Activated CD8-positive, alpha-beta memory T cell treated with anti-CD3 and anti-CD28 coated beads, Interleukin-2, amount 50 U/mL, for 4 hours (primary cell): ENCODE measurements around the gene PHKB.
"Not testable (repeated sequence)": the region's sequence is repeated elsewhere in the genome, so short reads cannot be mapped to it uniquely, and the experiment has no call there.

Experiments used
- DNase-seq: peaks from one replicate; pipeline ENCODE4 v3.0.0-alpha.2; 2020

Gene PHKB

GRCh38 chr16:47460711-47461597 is at the start of gene PHKB, which contains the start of gene ITFG1:
TSS of gene PHKB (plus strand) at chr16:47461331. CDS start at chr16:47461351, 20 bp downstream.
TSS of gene ITFG1 (minus strand) at chr16:47461063. CDS start at chr16:47461045, 18 bp downstream.
- peak; percentile 96 for DNase-seq

- no peak for DNase-seq
These were observed 48.1 kb upstream of the PHKB start for GRCh38 chr16:47413041-47413440.

GRCh38 chr16:47416869-47417268 is 44.3 kb upstream of the PHKB start:
- DNase-seq, result no peak

GRCh38 chr16:47424846-47425245 is 36.3 kb upstream of the PHKB start:
- no peak for DNase-seq

DNA sequence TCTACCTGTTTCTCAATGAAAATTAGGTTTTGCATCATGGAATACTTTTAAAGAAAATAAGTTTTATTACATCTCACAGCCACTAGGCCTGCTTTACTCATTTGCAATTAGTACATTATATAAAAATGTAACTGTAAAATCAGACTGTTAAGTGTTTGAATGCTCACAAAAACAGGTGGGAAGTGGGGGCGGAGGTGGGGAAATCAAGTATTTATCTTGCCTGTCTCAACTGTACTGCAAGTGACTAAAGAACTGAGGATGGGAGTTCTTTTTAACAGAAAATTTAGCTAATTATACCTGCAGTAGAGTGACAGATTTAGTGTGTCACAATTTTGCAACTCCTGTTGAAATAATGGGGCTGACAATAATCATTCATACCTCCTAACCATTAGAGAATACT is 34.3 kb upstream of the PHKB start:
- no peak for DNase-seq

GRCh38 chr16:47431960-47432359 is 29.2 kb upstream of the PHKB start:
- no peak for DNase-seq

DNA sequence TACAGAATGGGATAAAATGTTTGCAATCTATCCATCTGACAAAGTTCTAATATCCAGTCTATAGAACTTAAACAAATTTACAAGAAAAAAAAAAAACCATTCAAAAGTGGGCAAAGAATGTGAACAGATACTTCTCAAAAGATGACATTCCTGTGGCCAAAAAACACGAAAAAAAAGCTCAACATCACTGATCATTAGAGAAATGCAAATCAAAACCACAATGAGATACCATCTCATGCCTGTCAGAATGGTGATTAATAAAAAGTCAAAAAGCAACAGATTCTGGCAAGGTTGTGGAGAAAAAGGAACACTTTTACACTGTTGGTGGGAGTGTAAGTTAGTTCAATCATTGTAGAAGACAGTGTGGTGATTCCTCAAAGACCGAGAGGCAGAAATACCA is 26.9 kb upstream of the PHKB start:
- DNase-seq, result not testable (repeated sequence)

GRCh38 chr16:47440066-47440465 is 21.1 kb upstream of the PHKB start:
- DNase-seq, result not testable (repeated sequence)

DNA sequence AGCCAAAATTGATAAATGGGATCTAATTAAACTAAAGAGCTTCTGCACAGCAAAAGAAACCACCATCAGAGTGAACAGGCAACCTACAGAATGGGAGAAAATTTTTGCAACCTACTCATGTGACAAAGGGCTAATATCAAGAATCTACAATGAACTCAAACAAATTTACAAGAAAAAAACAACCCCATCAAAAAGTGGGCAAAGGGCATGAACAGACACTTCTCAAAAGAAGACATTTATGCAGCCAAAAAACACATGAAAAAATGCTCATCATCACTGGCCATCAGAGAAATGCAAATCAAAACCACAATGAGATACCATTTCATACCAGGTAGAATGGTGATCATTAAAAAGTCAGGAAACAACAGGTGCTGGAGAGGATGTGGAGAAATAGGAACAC is 18.2 kb upstream of the PHKB start:
- not testable (repeated sequence) for DNase-seq

DNA sequence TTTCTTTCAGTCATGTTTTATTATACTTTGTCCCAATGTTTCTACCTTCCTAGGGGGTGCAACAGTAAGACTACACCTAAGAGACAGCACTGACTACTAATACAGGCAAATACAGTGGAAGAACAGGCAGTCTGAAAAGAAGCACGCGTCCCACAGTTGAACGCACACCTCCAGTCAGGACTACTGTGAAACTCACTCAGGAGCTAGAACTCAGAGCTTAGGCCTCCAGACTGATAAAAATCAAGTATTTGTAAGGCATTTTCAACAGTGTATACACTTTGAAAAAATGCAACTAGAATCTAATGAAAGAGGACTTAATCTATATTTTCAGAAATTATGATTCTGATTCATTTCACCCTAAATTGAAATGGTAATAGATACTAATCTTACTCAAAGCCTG is 14.7 kb upstream of the PHKB start:
- DNase-seq, result no peak

DNA sequence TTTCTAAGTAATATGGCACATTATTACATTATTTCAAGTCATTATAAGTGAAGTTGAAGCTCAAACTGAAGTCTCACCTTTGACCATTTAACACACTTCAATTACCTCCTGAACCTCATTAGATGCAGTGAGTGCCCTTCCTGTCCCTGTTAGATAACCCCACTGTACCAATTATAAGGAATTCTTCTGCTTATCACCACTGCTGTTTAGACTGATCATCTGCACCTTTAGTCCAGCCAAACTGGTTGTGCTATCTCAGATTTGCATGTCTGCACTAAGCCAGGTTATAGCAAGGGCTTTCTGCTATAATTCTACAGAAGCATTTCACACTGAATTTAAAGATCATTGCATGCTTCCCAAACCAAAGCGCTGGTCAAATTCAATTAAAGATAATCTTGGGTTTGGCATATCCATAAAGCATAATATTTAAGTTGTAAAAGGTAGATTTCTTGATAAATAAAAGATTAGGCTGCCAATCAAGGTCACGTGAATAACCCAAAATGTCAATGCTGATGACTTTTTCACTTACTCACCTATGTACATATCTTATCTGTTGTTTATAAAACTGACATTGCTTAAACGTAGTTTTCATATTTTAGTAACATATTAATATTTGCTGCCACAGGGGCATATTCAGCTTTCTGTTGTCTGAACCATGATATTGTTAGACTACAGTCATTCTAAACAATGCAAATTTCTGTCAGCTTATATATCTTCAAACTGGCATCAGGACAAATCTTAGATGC is 12.1 kb upstream of the PHKB start:
- DNase-seq, result no peak

DNA sequence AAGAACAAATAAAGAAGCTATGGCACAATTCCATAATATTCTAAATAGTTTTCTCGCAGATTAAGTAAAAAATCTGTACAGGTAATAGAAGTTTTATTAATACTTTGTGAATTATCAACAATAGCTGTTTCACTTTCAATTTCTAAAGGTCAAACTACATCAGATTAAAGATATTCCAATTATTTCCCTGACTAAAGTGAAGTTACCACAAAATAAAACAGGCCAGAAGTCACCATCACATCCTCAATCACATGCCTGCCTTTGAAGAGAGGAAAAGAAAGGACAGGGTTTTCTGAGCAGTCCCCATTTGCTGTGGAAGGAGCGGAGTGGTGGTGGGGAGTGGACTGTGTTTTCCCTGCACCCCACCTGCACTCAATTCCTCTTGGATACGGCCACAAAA is 11.3 kb upstream of the PHKB start:
- DNase-seq, result no peak

DNA sequence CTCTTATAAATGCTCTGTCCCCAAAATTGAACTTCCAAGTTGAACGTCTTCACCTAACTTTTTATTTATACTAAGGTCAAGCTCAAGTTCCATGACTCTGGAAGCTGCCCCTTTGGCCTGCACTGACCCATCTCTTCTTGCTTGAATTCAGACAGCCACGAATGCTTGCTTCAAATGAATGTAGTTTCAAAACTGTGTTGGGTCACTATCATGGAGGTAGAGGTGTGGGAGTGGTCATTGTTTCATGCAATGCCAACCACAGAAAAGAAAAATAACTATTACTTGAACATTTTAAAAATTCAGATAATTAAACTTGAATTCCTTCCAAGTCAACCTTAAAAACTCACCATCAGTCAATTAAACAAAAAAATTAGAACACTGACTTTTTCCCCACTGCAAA is 2.8 kb upstream of the PHKB start:
- DNase-seq, result no peak

GRCh38 chr16:47459603-47460002 is 1.5 kb upstream of the PHKB start:
- no peak for DNase-seq

- DNase-seq, result no peak
These were observed 796 bp upstream of the PHKB start for GRCh38 chr16:47460359-47460710.

DNA sequence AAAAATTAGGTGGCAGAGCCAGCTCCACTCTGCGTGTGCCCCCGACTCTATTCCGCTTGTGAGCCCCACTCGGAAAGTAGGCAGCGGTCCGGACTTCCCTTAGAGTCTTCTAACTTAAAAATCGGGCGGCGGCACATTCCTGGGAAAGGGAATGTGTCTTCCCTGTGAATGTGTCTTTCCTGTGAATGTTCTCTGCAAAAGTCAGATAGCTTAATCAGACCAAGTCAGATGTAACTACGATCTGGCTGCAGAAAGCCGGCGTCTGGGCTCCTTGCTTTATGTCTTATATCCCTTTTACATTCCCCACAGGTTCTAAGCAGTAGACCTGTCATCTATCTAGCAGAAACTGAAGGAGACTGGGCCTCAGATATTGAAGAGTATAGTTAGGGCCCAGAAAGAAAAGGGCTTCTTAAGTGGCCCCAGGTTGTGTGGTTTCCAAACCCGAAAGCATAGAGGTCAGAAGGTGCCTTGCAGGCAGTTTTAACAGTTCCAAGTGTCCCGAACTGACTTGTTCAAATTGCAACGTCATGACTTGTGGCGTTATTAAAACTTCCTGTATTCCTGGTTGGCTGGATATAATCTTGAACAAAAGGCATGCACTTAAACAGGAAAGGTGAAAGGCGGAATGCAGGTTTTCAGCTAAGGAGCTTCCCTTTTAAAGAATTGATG is 601 bp downstream of the PHKB start:
- no peak for DNase-seq

GRCh38 chr16:47463771-47464624 is 2.9 kb downstream of the PHKB start:
- DNase-seq, result no peak

GRCh38 chr16:47465919-47466630 is 4.9 kb downstream of the PHKB start:
- no peak for DNase-seq

DNA sequence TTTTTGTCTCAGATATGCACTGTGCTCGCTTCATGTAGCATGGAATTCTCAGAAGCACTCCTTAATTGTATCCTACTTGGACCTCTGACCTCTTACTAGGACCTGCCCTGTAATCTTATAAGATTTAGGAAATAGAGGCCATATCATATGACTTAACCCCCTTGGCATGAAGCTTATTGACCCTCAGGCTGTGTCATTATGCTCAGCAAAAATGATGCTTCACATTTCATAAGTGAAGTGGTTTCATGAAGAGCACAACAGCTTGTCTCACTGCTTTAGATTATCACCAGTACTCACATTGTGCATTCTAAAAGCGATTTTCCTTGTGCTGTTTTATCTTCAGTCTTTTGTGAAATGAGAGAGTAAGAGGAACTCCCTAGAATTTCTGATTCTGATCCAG is 6.4 kb downstream of the PHKB start:
- DNase-seq, result no peak

- DNase-seq, result not testable (repeated sequence)
These were observed 7.0 kb downstream of the PHKB start for GRCh38 chr16:47468070-47468689.

- DNase-seq, result no peak
These were observed 8.1 kb downstream of the PHKB start for GRCh38 chr16:47469227-47469626.
